CD4-positive, alpha-beta T cell treated with Interferon gamma for 1 hour (primary cell): Measurements from ENCODE around the gene PTPRT.
"Not testable (repeated sequence)": the region's sequence is repeated elsewhere in the genome, so short reads cannot be mapped to it uniquely, and the experiment has no call there.

Experiments
- DNase-seq: peaks from one replicate; pipeline ENCODE4 v3.0.0-alpha.2; 2020

The PTPRT gene

DNA sequence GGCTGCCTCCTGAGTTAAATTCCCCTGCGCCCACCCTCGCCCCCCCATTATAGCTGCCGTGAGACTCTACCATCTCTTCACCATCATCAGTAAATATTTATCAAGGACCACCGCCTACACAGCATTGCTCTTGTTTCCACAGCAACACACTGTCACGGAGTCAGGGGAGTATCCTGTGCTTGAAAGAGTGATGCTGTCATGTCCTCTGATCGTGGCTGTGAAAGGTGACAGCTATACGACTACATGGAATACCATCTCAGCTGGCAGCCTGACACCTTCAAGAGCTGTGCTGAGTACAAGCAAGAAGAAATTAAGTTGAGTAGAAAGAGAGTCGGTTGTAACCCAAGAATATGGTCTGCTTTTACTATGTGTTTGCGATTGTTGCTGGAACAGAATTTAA lies 3.4 kb downstream of the PTPRT start:
- no peak for DNase-seq

DNA sequence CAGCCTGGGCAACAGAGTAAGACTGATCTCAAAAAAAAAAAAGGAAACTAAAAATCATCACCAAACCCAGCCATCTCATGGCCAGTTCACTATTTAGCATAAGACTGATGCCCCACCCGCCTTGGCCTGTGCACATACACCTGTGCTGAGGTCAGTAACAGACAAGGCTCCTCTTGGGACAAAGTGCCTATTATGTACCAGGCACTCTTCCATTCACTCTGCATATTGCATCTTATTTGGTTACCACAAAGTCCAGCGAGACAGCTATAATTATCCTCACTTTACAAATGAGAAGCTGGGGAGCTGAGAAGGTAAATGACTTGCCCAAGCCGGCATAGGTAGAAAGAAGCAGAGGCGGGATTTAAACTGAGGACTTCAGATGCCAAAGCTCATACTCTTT lies 3.8 kb downstream of the PTPRT start:
- no peak for DNase-seq

DNA sequence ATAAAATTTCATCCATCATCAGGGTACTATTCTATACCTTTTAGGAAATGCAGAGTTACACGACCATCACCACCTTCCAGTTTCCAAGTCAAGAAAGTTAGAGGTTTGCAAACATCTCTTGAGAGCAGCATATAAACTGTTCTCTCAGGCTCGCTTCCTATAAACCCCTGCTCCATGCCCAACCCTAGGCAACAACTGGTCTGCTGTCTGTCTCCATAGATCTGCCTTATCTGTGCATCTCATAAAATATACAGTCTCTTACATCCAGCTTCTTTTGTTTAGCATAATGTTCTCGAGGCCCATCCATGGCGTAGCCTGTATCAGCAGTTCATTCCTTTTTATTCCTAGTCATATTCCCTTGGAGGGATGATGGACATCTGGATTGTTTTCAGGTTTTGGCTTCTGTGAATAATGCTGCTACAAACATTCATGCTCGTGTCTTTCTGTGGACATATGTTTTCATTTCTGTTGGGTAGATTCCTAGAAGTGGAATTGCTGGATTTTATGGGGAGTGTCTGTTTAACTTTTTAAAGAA lies 6.1 kb downstream of the PTPRT start:
- DNase-seq: no peak

DNA sequence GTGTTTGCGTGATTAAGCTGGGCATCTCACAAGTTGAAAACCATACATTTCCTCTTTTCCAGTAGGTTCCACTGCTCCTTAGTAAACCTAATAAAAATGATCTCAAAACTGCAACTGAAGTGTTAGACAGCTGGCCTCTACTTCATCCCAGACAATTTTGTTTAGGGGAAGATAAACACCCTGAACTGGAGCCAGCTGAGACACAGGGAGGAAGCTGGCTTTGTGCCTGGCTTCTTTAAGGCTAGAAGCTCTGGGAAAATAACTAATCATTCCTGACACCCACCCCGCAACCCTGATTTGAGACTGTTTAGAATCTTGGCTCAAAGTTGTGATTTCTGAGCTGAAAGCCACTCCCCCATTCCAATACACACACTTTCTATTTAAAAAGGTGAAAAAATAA lies 11.6 kb downstream of the PTPRT start:
- DNase-seq: no peak

DNA sequence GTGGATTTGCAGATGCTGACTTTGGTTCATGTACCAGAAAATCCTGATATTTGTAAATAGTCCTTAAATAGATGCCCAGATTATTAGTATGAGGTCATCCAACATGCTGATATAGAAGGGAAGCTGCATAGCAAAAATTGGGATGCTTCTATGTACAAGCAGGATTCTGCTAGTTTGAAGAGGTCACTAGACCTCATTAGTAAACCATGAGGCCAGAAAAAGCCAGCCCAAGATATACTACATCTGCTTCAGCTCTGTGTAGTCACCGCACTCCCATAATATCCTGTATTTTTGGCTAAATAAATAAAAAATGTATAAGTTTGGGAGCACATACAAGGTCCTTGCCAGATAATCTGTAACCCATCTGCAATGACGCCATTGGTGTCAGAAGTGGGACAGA lies 13.0 kb downstream of the PTPRT start:
- DNase-seq: no peak

DNA sequence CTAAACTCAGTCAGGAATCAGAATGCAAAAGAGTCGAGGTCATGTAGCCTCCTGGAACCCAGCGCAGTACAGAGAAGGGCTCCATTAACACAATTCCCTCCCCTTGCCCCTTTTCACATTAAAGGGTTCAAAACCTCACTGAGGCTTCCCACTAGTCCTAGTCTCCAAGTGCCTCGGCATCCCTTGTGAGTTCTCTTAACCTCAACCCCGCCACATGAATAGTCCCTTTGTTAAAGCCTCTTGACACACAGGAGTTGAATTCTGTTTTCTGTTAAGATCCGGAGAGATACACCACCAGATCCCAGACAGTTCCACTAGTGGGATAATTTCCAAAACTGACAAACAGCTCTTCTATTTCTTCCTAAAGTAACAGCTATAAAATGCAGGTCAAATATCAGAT lies 17.8 kb downstream of the PTPRT start:
- DNase-seq: no peak

DNA sequence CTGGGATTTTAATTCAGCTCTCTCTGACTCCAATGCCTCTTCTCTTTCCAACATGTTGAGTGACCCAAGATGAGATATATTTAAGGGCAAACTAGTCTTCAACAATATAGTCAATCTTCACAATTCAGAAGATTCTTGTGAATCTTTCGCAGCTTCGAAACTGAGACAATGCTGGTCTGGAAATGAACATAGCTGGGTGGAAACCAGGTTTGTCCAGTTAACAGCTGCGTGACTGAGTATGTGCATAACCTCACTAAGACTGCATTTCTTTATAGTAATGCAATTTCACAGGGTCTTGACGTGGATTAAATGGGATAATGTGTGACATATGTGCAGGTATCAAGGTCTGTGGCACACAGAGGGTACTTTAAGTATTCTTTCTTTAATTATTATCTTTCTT lies 18.9 kb downstream of the PTPRT start:
- DNase-seq: no peak

DNA sequence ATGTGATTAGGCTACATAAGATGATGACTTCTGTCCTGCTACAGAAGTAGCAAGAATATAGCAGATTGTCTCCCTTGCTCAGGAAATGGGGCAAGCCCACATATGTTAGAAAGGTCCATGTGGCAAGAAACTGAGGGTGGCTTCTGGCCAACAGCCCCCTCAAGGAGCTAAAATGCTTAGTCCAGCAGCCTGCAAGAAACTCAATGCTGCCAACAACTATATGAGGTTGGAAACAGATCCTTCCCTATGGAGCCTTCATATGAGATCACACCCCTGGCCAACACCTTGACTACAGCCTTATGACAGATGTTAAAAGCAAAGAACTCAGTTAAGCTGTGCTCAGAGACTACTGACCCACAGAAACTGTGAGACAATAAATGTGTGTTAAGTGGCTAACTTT lies 22.1 kb downstream of the PTPRT start:
- no peak for DNase-seq

DNA sequence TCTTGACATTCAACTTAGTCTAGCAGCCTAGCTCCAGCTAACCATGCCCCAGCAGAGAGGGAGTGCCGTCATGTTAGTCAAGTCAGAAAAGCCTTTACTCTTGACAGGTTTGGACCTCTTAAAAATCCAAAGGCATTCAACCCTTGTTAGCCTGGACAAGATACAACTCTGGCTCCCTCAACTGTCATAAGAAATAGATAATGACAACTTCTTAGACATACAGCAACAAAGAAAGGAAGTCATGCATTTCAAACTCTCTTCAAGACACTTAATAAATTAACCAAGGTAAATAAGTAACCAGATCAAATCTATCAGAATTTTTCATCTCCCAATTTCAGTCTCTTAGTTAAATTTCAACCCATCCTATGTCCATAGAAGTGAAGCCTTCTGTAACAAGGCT lies 22.7 kb downstream of the PTPRT start:
- no peak for DNase-seq

DNA sequence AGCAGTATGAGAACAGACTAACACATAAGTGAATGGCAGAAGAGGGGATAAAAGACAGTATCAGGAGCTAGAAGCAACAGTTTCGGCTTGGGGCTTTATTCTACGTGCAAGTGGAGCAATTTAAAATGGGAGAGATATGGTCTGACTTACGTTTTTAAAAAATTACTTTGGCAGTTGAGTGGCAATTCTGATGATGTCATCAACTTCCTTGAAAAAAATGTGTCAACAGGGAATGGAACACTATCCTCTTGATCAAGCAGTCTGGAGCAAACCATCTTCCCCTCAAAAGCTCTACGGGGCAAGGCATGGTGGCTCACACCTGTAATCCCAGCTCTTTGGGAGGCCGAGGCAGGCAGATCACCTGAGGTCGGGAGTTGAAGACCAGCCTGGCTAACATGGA lies 24.1 kb downstream of the PTPRT start:
- no peak for DNase-seq

DNA sequence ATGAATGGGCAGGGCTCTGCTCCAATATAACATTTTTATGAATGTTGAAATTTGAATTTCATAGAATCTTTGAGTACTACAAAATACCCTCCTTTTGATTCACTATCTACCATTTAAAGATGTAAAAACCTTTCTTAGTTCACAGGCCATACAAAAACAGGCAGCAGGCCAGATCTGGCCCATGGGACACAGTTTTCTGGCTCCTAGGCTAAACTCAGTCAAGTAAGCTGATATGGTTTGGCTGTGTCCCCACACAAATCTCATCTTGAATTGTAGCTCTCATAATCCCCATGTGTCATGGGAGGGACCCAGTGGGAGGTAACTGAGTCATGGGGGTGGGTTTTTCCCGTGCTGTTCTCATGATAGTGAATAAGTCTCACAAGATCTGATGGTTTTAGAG lies 25.0 kb downstream of the PTPRT start:
- not testable (repeated sequence) for DNase-seq

DNA sequence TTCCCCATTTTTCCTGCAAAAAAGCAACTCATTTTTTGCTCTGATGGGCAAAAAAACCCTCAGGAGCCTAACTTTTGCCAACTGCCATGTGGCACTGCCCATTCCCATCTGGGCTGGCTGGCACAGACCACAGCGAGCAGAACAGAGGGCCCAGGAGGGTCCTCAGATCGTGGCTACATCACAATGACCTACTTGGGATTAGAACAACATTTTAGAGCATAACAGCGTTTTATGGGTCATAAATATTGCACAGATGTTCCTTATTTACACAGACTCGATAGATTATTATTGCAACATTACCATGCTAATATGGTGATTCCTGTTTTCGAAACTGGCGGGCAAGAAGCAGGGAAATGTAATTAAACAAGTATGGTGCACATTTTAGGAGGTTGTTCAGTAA lies 28.0 kb downstream of the PTPRT start:
- no peak for DNase-seq

DNA sequence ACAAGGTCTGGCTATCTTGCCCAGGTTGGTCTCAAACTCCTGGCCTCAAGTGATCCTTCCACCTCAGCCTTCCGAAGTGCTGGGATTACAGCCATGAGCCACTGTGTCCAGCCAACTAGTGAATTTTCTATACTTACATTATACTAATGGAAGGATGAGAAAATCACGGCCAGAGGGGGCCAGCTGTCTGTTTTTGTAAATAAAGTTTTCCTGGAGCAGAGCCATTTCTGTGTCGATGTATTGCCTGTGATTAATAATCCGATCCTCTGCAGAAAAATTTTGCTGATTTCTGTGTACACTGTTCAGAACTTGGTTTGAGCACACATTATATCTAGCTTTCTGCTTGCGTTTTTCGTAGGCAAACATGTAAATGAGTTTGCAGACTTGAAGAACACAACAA lies 28.8 kb downstream of the PTPRT start:
- no peak for DNase-seq

DNA sequence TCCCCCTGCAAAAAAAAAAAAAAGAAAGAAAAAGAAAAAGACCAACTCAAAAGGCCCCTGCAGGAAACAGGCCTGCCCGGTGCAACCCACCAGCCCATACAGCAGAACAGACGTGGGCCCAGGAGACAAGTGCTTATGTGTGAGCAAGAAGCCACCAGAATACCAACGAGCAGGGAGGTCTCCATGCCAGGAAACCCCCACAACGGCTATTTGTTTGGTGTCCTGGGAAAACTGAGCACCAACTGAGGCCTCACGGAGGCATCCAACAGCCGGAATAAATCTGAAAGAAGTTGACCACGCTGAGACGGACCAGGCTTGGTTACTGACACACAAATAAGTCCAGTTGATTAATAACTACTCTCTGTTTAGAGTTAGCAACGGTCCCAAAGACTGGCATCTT lies 29.7 kb downstream of the PTPRT start:
- no peak for DNase-seq

DNA sequence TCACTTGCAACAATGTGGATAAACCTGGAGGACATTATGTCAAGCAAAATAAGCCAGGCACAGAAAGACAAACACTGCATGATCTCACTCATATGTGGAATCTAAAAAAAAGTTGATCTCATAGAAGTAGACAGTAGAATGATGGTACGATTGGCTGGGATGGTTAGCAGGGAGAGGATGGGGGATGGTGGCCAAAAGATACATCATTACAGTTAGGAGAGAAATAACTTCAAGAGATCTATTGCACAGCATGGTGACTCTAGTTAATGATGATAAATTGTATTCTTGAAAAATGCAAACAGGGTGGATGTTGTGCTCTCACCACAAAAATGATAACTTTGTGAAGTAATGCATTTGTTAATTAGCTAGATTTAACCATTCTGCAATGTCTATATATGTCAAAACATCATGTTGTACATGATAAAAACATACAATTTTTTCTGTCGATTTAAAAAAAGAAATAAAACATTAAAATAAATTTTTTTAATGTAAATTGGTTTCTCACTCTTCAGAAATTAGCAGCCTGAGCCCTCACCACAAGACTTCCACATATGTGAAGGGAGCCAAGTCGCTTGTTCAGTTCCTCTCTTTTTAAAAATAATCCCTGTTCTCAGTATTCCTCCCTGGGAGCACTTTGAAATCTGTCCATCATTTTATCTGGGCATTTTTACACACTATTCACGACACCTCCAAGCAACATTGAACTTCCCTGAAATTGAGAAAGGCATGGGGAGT lies 34.2 kb downstream of the PTPRT start:
- DNase-seq: no peak

DNA sequence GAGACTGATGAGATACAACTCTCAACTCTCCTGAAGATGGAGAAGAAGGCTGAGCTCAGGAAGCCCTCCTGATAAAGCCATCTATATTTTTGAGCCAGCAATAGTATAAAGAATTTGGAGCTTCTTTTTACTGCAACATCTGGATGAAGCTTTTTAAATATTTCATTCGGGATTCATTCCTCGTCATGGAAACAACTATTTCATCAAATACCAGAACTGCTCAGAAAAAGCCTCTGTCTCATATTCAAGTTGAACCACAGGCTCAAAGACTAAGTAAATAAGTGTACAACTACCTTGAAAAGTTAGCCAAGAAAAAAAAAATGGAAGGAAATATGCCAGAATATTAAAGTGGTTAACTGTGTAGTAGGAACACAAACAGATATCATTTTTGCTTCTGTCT lies 37.8 kb downstream of the PTPRT start:
- DNase-seq: no peak

DNA sequence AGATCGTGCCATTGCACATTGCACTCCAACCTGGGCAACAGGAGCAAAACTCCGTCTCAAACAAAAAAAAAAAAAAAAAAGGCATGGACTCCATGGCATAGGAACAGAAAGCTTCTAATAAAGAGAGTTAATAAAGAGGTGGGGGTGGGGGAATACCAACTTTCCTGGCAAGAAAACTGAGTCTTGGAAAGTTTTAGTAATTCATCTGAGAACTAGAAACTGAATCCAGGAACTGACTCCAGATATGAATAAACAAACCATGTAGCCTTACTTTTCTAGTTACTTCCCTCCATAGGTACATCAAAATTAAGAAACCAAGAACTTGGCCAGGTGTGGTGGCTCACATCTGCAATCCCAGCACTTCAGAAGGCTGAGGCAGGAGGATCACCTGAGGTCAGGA lies 38.5 kb downstream of the PTPRT start:
- DNase-seq: no peak

DNA sequence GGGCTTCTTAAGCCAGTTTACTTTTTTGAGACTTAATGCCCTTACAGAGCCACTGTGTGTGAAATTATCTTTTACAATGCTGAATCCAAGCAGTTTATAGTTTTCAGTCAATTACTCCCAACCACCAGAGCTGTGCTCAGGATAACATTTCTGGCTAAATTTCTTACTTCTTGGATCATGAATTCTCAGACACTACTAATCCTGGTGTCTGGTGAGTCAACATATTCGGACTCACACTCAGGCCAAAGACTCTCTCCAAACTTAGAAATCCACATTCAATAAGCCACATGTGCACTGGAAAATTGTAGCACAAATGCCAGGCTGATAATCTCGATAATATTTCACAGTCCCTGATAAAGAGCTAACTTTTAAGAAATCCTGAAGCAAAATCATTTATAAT lies 49.0 kb downstream of the PTPRT start:
- DNase-seq: no peak

DNA sequence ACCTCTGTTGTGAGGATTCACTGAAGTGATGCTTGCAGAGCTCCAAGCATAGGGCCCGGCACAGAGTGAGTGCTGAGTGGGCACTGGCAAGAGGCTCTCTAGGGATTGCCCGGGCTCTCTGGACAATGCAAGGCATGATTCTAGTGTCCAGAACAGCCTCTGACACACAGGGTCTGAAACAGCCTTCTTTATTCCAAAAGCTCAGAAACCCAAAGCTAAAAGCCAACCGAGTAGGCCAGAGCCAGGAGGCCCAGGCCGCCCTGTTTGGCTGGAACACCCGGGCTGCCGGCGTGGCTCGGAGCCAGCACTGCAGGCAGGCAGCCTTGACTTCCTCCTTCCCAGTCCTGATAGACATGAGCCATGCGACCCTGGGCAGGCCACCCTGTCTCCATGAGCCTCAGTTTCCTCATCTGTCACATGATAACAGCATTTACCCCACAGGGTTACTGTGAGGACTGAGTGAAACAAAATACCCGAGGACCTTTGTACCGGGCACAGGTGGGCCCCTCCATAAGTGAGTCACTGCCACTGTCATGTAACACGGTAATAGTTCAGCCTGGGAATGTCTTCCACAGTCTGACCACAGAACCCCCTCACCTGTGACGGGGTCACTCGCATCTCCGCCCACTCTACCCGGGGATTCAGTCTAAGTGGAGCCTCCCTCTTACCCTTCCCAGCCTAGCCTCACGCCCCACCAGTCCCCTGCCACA lies 51.5 kb downstream of the PTPRT start:
- no peak for DNase-seq

DNA sequence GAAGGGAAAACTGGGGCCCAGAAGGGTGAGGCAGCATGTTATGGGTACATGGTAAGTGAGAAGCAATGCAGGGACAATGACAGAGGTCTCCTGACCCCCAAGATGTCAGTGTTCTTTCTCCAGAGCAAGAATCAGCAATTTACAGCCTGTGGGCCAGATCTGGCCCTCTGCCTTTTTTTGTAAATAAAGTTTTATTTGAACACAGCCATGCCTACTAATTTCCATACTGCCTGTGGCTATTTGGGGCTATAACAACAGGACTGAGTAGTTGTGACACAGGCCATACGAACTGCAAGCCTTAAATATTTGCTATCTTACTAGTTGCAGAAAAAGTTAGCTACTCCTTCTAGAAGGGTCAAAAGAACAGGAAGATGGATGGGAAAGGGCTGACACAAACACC lies 52.5 kb downstream of the PTPRT start:
- no peak for DNase-seq

DNA sequence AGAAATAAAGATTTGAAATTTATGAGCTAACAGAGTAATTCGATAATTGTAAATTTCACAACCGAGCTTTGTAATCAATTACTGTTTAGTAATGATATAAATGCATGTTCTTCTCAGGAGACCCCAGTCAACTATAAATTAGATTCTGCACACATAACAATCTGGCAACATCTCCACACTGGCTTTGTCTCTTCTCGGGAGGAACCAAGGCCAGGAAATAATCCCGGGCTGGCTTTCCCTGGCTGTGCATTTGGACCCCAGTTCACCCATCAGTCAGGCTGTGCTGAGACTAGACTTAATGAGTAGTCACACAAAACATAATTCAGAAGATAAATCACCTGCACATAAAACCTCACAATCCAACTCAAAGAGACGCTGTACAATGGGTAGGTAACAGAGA lies 65.5 kb downstream of the PTPRT start:
- no peak for DNase-seq

DNA sequence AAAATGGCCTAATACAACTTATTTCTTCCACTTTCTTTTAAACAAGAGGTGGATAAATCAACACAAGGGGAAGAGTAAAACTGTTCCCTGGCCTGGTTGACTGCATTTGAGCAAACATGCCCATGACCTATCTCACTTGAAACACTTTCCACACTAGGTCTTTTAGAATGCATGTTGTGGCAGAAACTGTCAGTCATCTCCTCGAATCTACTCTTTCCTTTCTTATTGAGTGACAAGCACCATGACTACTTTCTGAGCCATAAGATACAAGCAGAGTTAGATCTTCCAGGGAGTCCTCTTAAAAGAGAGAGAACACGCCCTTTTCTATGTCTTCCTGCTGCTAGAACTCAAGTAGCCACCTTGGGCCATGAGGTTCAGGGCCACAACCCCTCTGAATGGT lies 66.5 kb downstream of the PTPRT start:
- no peak for DNase-seq

DNA sequence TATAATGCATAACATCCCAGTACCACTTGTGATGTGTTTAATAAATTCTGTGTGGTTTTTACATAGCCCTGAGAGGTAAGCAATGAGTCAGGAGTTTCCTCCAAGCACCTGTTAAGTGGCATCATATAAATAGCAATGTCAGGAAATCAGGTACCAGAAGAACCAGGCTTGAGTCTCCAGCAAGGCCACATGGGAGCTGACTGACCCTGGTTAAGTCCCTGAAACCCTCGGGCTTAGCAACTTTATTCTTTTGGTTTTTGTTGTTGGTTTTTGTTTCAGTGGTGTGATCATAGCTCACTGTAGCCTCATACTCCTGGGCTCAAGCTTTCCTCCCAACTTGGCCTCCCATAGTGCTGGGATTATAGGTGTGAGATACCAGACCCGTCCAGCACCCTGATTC lies 70.0 kb downstream of the PTPRT start:
- no peak for DNase-seq

DNA sequence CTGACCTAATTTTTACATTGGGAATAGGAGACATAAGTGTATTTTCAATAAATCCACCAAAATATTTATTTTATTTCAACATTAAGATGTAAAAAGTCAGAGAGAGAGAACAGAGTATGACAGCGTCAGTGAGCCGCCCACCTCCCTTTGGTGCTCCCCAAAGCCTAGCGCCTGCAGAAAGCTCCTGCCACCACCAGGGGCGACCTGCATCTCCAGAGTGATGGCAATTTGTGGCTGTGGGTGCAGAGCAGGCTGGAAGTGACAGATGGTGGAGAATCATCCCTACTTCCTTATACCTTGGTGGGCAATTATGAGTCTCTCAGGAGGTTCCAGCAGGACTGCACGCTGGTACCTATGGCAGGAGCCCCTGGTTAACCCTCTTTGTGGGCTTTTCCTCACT lies 87.3 kb downstream of the PTPRT start:
- no peak for DNase-seq

DNA sequence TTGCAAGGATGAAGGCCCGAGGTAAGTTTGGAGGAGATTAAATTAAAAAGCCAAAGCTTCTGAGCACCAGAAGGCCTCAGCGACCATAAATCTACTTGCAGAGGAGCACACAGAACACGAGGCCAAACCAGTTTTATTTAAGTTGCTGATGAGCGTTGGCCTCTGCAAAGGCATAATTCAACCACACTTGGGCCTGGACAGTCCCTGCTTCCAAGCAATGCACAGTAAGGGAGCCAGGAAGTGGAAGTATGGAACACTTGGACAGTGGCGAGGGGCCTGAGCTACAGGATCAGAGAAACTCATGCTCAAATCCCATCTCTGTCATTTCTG lies 92.8 kb downstream of the PTPRT start:
- no peak for DNase-seq
